OCI-LY7 (cell line): Measurements from ENCODE around the gene DRP2.

Experiments
- EZH2phosphoT487 ChIP-seq: fragments of 200-600 bp; sonication (generic); IDR thresholded peaks from 2 replicates; pipeline ENCODE4 v1.6.1; 2018; ENCODE audit warnings: low read depth, borderline replicate concordance, mild to moderate bottlenecking, mixed run types, antibody characterized with exemption, low read length, moderate library complexity, mixed read lengths
- TF ChIP-seq, protein P1 (sequence below): fragments of 200-600 bp; sonication (generic); conservative IDR thresholded peaks from 2 replicates; pipeline ENCODE4 v1.5.1; 2014; ENCODE audit warnings: mild to moderate bottlenecking, antibody characterized with exemption, low read length, moderate library complexity, mixed read lengths

DNA sequence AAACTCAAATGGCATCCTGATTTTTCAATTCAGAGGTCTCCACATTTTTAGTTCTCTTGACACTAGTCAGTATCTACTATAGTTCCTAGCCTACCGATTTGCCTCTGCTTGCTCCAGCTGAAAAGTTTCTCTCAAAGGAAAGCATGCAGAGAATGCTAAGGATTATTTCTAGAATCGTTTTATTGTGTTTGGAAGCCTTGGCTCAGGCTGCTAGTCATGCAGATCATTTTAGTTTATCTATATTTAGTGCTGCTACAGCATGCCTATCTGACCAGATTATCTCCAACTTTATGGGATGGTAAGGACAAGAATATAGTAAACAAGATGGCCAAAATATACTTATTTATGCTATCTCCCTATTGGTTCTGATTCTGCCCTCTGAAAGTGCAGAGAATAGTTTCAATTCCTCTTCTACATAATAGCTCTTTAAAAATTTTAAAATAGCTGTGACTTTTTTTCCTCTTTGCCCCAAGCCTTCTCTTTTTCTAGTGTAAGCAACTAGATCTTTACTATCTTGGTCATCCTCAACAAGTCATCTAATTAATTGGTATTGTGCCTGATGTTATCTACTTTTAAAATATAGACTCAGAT, 15.7 kb upstream of the DRP2 start:
- TF ChIP-seq, protein P1, sequence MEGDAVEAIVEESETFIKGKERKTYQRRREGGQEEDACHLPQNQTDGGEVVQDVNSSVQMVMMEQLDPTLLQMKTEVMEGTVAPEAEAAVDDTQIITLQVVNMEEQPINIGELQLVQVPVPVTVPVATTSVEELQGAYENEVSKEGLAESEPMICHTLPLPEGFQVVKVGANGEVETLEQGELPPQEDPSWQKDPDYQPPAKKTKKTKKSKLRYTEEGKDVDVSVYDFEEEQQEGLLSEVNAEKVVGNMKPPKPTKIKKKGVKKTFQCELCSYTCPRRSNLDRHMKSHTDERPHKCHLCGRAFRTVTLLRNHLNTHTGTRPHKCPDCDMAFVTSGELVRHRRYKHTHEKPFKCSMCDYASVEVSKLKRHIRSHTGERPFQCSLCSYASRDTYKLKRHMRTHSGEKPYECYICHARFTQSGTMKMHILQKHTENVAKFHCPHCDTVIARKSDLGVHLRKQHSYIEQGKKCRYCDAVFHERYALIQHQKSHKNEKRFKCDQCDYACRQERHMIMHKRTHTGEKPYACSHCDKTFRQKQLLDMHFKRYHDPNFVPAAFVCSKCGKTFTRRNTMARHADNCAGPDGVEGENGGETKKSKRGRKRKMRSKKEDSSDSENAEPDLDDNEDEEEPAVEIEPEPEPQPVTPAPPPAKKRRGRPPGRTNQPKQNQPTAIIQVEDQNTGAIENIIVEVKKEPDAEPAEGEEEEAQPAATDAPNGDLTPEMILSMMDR: no peak
- no peak for TF ChIP-seq EZH2phosphoT487
